ENCODE results near the gene EDRF1. TPM values are rescaled to one million over a fixed set of nuclear protein-coding genes. Genes with fewer than 3 reads are reported as not detected.

Gene EDRF1
- total and polyA plus RNA-seq, 2 donors (not counting 1 experiment from before 2014, with no cell fraction given) = 26.1 to 63.0 TPM

- Histone ChIP-seq H2AFZ (ENCODE audit: insufficient read depth, low read depth, low read length, poor library complexity, severe bottlenecking) (no peak overlapping the region), H4K20me1 (ENCODE audit: control insufficient read depth, insufficient read depth, low read length, poor library complexity, severe bottlenecking) (no peaks in the 10 kb centered on the region), H3K4me3 (ENCODE audit: control extremely low read depth in 1 of 5, extremely low read depth in 1 of 5, insufficient read depth in 1 of 5, low read depth in 2 of 5, low read length in 4 of 5) (no peak overlapping the region), H3K36me3 (replicated peaks in 1 of 2; ENCODE audit: control extremely low read depth in 1 of 2, control insufficient read depth in 1 of 2, extremely low read depth in 1 of 2, insufficient read depth in 2 of 2, low read length in 1 of 2) (peaks cover 1 to 6% of the 10 kb centered on the region in 2 experiments), H3K9ac (ENCODE audit: low read length) (no peak overlapping the region), H3K27me3 (replicated peaks in 1 of 4; ENCODE audit: control extremely low read depth in 1 of 4, control insufficient read depth in 3 of 4, insufficient read depth in 4 of 4, low read length in 3 of 4) (no peaks in the 10 kb centered on the region), H3K4me2 (replicated peaks; ENCODE audit: low read depth, low read length, poor library complexity, severe bottlenecking) (no peak overlapping the region), H3K27ac (ENCODE audit: low read length in 2 of 2) (no peak overlapping the region), H3K9me3 (ENCODE audit: control extremely low read depth in 1 of 3, control insufficient read depth in 2 of 3, insufficient read depth in 1 of 3, low read length in 2 of 3) (no peaks in the 10 kb centered on the region), H3K4me1 (ENCODE audit: control insufficient read depth in 2 of 2, insufficient read depth in 2 of 2, low read length in 2 of 2) (no peaks in the 10 kb centered on the region), H3K79me2 (ENCODE audit: control insufficient read depth, insufficient read depth, low read length) (no peaks in the 10 kb centered on the region)
- 95% methylated on average over 23 of the region's 28 CpGs for WGBS (ENCODE audit: insufficient coverage)
- Mint-ChIP-seq H3K27me3 (no peaks in the 10 kb centered on the region), H3K27ac (no peak overlapping the region), H3K4me1 (no peaks in the 10 kb centered on the region), H3K4me3 (no peak overlapping the region), H3K9me3 (ENCODE audit: insufficient read depth) (no peaks in the 10 kb centered on the region)
- TF ChIP-seq EZH2 (IDR thresholded peaks at IDR 0.05; ENCODE audit: borderline replicate concordance, insufficient read depth, low read depth, low read length, poor library complexity, severe bottlenecking) (no peak), CTCF (IDR thresholded peaks at IDR 0.05) (no peak)
- intact Hi-C loops (cut with micrococcal nuclease) = no loop called here
- POLR2A ChIA-PET = no interaction called here
- DNase-seq (no peak), ATAC-seq (ENCODE audit: low read depth) (no peak)
- CTCF ChIA-PET = no interaction called here
Observed at GRCh38 chr10:125772112-125772863, 52.8 kb downstream of the EDRF1 start.

- no peaks in the 10 kb centered on the region for H3K4me1 Mint-ChIP-seq
- POLR2A ChIA-PET = no interaction called here
- Histone ChIP-seq H3K9me3 (ENCODE audit: control extremely low read depth in 1 of 3, control insufficient read depth in 2 of 3, insufficient read depth in 1 of 3, low read length in 2 of 3) (no peaks in the 10 kb centered on the region), H3K9ac (ENCODE audit: low read length) (no peak overlapping the region), H3K4me1 (ENCODE audit: control insufficient read depth in 2 of 2, insufficient read depth in 2 of 2, low read length in 2 of 2) (no peaks in the 10 kb centered on the region), H3K4me2 (replicated peaks; ENCODE audit: low read depth, low read length, poor library complexity, severe bottlenecking) (no peak overlapping the region), H4K20me1 (ENCODE audit: control insufficient read depth, insufficient read depth, low read length, poor library complexity, severe bottlenecking) (no peaks in the 10 kb centered on the region), H3K27ac (ENCODE audit: low read length in 2 of 2) (no peak overlapping the region), H3K36me3 (replicated peaks in 1 of 2; ENCODE audit: control extremely low read depth in 1 of 2, control insufficient read depth in 1 of 2, extremely low read depth in 1 of 2, insufficient read depth in 2 of 2, low read length in 1 of 2) (peaks cover 1% of the 10 kb centered on the region in 2 experiments), H2AFZ (ENCODE audit: insufficient read depth, low read depth, low read length, poor library complexity, severe bottlenecking) (no peak overlapping the region), H3K27me3 (replicated peaks in 1 of 4; ENCODE audit: control extremely low read depth in 1 of 4, control insufficient read depth in 3 of 4, insufficient read depth in 4 of 4, low read length in 3 of 4) (no peaks in the 10 kb centered on the region), H3K79me2 (ENCODE audit: control insufficient read depth, insufficient read depth, low read length) (no peaks in the 10 kb centered on the region), H3K4me3 (ENCODE audit: control extremely low read depth in 1 of 5, extremely low read depth in 1 of 5, insufficient read depth in 1 of 5, low read depth in 2 of 5, low read length in 4 of 5) (no peak overlapping the region)
- no peak for TF ChIP-seq EZH2 (IDR thresholded peaks at IDR 0.05; ENCODE audit: borderline replicate concordance, insufficient read depth, low read depth, low read length, poor library complexity, severe bottlenecking)
- no peak for TF ChIP-seq CTCF (IDR thresholded peaks at IDR 0.05)
- DNase-seq (no peak), ATAC-seq (ENCODE audit: low read depth) (no peak)
- intact Hi-C loops (cut with micrococcal nuclease) = no loop called here
- WGBS (ENCODE audit: insufficient coverage) = 97% methylated on average over 11 of the region's 11 CpGs
- H3K27me3 Mint-ChIP-seq = no peaks in the 10 kb centered on the region
- H3K4me3 Mint-ChIP-seq = no peak overlapping the region
- CTCF ChIA-PET = no interaction called here
- no peaks in the 10 kb centered on the region for H3K9me3 Mint-ChIP-seq (ENCODE audit: insufficient read depth)
- H3K27ac Mint-ChIP-seq = no peak overlapping the region
Observed at GRCh38 chr10:125772864-125773180, 53.3 kb downstream of the EDRF1 start.

Measured in B cell (primary cell).